D721Med (cell line): ENCODE measurements around the gene ARMH3.

Experiments
- DNase-seq: peaks from one replicate; pipeline ENCODE4 v3.0.0; 2011; ENCODE audit warnings: low spot score; ENCODE audit not compliant: insufficient read length
- FAIRE-seq: peaks from 2 replicates; lab custom pipeline; 2011; peaks lifted over from hg19 to GRCh38; lab: Jason Lieb, UNC
- TF ChIP-seq, protein P1 (sequence below): IDR thresholded peaks from 2 replicates; pipeline ENCODE4 v1.5.1; 2012; ENCODE audit warnings: mild to moderate bottlenecking, control low read depth; ENCODE audit not compliant: insufficient read depth; ENCODE audit errors: missing control alignments

ARMH3 gene

DNA sequence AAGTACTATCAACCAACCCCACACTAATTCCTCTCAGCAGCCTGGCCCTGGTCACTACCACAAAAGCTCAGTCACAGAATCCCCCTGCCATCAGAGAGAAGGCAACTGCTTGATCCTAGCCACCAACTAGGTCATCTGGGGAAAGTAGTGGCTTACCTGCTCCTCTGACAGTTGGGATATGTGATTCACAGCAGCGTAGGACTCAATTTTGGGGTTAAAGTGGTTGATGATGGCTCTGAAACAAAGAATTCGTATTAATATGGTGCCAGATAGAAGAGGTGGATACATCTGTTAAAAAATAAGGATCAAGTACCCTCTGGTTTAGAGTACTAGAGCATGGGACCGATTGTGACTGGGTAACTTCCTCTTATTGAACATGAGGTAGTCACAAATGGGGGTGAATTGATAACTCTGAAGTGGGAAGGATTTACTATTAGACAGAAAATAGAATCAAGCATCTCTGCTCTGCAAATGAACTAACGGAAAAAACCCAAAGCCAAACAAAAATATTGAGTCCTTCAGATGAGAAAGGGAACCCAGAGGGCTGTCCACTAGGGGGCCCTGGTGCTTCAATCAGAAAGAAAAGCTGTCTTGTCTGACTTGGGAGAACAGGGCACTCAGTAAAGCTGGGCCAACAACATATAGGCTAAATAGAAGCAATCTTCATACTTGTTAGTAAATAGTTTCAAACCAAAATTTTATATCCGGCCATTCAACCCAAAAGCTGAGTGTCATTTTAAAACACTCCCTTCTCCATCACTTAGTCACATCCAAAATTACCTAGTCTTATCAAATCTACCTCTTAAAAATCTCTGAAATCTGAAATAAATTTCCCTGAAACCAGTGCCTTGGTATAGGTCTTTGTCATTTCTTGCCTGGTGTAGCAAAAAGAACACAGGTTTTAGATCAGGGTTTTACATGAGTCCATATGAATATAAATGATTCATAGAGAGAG is 166.4 kb downstream of the ARMH3 start:
- FAIRE-seq (peak; percentile 66), DNase-seq (peak; percentile 40)
- TF ChIP-seq, protein P1, sequence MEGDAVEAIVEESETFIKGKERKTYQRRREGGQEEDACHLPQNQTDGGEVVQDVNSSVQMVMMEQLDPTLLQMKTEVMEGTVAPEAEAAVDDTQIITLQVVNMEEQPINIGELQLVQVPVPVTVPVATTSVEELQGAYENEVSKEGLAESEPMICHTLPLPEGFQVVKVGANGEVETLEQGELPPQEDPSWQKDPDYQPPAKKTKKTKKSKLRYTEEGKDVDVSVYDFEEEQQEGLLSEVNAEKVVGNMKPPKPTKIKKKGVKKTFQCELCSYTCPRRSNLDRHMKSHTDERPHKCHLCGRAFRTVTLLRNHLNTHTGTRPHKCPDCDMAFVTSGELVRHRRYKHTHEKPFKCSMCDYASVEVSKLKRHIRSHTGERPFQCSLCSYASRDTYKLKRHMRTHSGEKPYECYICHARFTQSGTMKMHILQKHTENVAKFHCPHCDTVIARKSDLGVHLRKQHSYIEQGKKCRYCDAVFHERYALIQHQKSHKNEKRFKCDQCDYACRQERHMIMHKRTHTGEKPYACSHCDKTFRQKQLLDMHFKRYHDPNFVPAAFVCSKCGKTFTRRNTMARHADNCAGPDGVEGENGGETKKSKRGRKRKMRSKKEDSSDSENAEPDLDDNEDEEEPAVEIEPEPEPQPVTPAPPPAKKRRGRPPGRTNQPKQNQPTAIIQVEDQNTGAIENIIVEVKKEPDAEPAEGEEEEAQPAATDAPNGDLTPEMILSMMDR, result peak; percentile 95

DNA sequence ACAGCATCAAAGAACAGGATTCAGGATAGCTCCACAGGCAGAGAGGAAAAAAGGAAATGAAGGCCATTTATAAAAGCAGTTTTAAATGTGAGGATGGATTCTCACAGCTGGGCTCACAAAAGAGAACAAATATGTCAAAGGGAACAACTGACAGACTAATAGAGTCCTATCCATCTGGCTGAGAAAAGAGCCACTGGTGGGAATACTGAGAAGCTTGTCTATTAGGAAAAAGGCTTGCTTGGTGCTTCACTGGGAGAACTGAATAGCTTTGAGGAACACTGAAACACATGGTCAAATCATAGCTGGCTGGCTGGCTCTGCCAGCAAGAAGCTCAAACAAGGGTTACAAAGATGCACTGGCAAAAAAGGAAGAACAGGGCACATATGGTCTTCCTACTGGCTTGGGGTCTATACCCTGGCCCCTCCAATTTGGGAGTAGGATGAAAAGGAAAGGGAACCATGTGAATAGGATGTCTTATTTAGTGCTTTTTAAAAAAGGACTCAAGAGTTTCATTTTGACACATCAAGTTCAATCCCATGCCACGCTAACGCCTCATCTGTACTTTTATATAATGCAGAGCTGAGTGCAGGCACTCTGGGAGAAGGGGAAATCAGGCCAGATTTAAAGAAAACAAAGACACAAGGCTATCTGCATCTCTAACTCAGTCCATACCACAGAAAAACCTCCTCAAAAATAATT is 167.6 kb downstream of the ARMH3 start:
- TF ChIP-seq, protein P1, result no peak
- no peak for DNase-seq
- FAIRE-seq, result no peak

DNA sequence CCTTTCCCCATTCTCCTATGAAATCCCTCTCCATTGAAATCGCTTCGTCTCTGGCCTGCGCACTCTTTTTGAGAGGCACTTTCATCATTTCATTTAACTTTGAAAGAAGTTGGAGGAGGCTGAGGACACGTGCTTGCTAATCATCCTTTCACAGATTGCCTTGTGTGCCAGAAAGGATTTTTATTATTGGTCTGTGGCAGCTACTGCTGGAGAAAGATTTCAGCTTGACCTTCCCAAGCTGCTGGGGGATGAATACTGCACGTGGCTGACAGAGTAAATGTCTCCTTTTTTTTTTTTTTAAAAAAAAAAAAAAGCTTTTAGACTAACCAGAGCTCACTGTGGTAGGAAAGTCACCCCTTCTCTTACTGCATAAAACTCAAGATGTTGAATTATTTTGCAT is 168.2 kb downstream of the ARMH3 start:
- no peak for DNase-seq
- TF ChIP-seq, protein P1, result no peak

DNA sequence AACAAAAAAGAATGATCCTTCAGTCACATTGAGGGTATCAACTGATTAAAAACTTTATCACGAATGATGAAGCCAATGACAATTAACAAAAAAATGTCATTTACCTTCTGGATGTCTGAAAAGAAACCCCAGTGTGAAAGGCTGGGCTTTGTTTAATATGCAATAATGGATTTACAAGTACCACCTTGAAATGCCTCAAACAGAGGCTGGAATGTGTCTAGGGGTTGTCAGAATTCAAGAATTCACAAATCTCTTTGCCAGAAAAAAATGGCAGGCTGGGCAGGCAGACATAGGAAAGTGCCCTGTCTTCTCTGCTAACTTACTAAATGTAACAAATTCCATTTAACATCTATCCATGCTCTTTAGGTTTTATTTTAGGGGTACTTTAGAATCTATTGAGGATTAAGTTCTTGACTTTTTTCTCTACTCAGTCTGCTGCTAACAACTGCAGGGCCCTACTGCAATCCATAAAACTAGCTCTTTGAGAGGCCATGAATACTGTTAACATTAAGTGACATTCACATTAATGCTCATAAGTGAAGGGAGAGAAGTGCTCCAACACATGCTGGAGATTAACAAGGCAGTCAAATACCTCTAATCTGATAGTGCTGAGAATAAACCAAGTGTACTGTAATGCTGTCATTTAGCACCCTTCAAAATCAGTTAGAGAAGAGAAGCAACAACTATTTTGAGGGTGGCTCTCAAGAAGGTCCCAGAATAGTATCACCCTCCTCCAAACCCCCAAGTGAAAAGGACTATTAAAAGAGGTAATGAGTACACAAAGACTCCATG is 169.3 kb downstream of the ARMH3 start:
- TF ChIP-seq, protein P1, result no peak
- FAIRE-seq (no peak), DNase-seq (no peak)

More for the DNA sequence above, 168.2 kb downstream of the ARMH3 start:
- no peak for FAIRE-seq

DNA sequence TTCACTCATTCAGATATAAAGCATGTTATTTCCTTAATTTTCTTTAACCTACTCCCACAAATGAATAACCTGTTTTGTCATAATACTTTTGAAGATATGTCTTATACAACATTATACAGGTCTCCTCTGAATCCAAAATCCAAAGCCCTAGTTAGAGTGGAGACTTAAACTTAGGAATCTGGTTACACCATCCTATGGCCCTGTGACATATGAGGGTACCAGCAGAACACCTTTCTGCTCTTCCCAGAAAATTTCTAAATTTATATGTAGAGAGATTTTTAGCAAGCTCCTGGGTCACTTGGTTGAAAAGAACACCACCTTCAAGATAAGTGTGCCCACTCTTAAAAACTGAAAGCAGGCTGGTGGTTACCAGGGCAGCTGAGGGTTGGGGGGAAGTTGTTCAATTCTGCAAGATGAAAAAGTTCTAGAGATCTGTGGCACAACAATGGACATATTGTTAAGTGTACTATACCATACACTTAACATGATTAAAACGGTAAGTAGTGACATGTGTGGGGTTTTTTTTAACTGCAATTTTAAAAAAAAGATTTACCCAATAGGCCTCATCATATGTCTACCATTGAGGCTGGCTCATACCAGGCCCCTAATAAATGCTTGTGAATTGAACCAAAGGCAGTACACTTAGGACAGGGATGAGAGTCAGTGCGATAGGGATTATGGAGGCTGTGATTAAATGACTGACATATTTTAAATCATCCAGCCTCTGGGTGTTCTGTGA is 174.8 kb downstream of the ARMH3 start:
- TF ChIP-seq, protein P1, result no peak
- DNase-seq (no peak), FAIRE-seq (no peak)

DNA sequence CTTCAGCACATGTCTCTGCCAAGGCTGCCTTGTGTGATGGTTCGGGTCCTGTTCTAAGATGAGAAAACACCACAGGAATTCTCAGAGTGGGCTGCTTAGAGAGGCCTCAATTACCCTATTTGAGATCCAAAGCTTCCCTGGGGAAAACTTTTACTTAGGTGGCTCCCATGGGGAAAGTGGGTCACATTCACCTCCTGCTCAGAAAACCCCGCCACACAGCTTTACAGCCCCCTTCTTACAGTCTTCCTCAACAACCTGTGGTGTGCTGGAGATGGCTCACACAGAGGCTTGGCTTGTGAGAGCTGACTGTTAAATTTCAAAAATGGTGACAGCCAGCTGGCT is 175.8 kb downstream of the ARMH3 start:
- TF ChIP-seq, protein P1, result no peak
- DNase-seq, result no peak
- no peak for FAIRE-seq
